NCI-H2227 (cell line): ENCODE data around the gene SPPL2B.
"Not testable (repeated sequence)": the region's sequence is repeated elsewhere in the genome, so short reads cannot be mapped to it uniquely, and the experiment has no call there.

Experiments used
- DNase-seq: peaks from one replicate; lab custom pipeline; 2025; ENCODE audit not compliant: unreplicated experiment; lab: John Stamatoyannopoulos, UW

SPPL2B gene

GRCh38 chr19:2375353-2376121 lies 47.1 kb downstream of the SPPL2B start:
- DNase-seq = no peak

GRCh38 chr19:2376784-2377519 lies 48.5 kb downstream of the SPPL2B start:
- no peak for DNase-seq

GRCh38 chr19:2380567-2380966 lies 52.1 kb downstream of the SPPL2B start:
- DNase-seq = no peak

GRCh38 chr19:2381148-2381820 lies 52.8 kb downstream of the SPPL2B start:
- peak; percentile 70 for DNase-seq

- DNase-seq = no peak
These were observed 54.2 kb downstream of the SPPL2B start for GRCh38 chr19:2382530-2383222.

GRCh38 chr19:2385053-2385721 lies 56.7 kb downstream of the SPPL2B start:
- DNase-seq = peak; percentile 28

- DNase-seq = no peak
These were observed 59.1 kb downstream of the SPPL2B start for GRCh38 chr19:2387367-2388288.

- no peak for DNase-seq
These were observed 61.1 kb downstream of the SPPL2B start for GRCh38 chr19:2389594-2389993.

- DNase-seq = peak; percentile 61
These were observed 62.7 kb downstream of the SPPL2B start for GRCh38 chr19:2391118-2391725.

- DNase-seq = no peak
These were observed 63.9 kb downstream of the SPPL2B start for GRCh38 chr19:2392366-2392765.

- DNase-seq = not testable (repeated sequence)
These were observed 64.4 kb downstream of the SPPL2B start for GRCh38 chr19:2392899-2393298.

- DNase-seq = no peak
These were observed 65.6 kb downstream of the SPPL2B start for GRCh38 chr19:2394054-2394441.

GRCh38 chr19:2394442-2395292 lies 66.2 kb downstream of the SPPL2B start:
- no peak for DNase-seq

GRCh38 chr19:2395293-2395829 lies 66.9 kb downstream of the SPPL2B start:
- DNase-seq = not testable (repeated sequence)

- not testable (repeated sequence) for DNase-seq
These were observed 68.7 kb downstream of the SPPL2B start for GRCh38 chr19:2397173-2397572.

- DNase-seq = no peak
These were observed 70.3 kb downstream of the SPPL2B start for GRCh38 chr19:2398735-2399305.

GRCh38 chr19:2399582-2399981 lies 71.1 kb downstream of the SPPL2B start:
- DNase-seq = no peak
